Skin of body (tissue), 2 donors: ENCODE data around the gene LGSN. TPM values are rescaled to one million over a fixed set of nuclear protein-coding genes. Genes with fewer than 3 reads are reported as not detected.
"Not testable (repeated sequence)": the region's sequence is repeated elsewhere in the genome, so short reads cannot be mapped to it uniquely, and the experiment has no call there.

Experiments used
- DNase-seq: peaks from one replicate; lab custom pipeline; 2025; lab: John Stamatoyannopoulos, UW
- total RNA-seq: library from RNA; depleted of rRNA; stranded (reverse); fragments of >200 nt; gene quantifications from one replicate; pipeline ENCODE4 v1.2.3, GENCODE V29; 2014

The LGSN gene
- total RNA-seq, 1 donor from 2014 or later, result not detected

DNA sequence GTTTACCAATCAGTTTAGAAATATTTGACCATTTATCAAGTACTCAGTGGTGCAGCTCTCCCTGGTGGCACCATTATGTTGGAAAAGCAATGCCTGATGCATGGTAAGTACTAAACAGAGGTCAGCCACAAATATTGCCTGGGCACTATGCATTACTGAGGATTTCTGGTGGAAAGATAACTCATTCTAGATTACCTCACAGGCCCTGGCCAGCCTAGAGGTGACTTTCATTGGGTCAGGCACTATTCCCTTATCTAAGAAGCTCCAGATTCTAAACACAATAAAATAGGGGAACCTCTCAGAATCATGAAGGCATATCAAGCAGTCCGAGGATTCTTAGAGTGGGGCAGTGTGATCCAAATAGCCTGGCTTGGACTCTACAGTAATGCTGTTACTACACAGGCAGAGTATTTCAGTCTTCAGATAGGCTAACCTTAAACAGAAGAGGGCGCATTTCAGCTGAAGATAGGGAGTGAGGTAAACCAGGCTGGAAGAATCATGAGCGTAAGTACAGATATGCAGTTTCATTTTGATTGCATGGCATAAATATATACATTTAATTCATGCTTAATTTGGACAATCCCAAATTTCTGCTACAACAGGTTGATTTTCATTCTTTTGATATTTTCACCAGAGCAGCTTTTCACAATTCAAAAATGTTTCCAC, 12.1 kb downstream of the LGSN start:
- no peak for DNase-seq

DNA sequence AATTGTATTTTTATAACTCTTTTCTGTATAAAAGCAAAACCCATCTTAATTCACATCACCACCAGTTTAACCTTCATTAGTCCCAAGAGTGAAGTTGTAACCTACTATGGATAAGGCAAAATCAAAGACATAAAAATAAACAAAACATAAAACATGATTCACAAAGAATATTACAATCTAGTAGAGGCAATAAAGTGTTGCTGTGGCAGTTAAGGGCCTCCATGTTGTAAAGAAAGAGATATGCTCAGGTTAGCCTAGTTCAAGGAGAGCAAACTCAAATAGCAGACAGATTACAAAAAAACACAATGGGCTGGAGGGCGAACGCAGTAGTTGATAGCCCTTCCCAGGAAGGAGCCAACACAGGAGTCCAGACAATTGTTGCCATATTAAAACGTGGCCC, 13.4 kb downstream of the LGSN start:
- DNase-seq, result no peak

DNA sequence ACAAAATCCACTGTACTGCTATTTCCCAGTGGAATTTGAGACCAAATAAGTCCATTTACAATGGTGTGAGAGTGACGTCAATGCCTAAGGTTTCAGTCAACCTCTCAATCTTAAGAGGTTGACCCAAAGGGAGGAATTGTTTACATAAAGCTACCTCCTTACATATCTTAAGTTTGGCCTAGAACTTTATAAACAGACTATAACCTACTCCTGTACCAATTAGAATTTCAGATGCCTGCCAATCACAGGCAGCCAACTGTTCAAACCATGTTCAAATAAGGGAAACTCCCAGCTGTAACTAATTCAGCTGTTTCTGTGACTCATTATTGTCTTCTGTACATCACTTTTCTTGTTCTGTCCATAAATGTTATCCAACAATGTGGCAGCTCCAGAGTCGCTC, 14.5 kb downstream of the LGSN start:
- DNase-seq, result no peak

DNA sequence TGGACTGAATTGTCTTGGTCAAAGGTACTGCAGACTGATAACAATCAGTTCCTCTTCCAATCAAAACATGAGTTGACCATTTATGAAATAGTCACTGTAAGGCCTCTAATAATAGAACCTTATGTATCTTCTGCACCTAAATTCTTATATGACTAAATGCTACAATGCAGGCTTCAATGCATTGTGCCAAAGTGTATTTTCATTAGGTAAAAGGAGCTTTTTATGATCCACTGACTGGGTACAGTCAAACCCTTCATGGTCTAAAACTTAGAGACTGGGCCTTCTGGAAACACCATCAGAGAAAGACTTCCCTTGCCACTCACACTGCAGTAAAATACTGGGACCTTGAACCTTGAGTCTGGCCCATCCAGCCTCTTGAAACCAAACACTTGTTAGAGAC, 16.3 kb downstream of the LGSN start:
- no peak for DNase-seq

DNA sequence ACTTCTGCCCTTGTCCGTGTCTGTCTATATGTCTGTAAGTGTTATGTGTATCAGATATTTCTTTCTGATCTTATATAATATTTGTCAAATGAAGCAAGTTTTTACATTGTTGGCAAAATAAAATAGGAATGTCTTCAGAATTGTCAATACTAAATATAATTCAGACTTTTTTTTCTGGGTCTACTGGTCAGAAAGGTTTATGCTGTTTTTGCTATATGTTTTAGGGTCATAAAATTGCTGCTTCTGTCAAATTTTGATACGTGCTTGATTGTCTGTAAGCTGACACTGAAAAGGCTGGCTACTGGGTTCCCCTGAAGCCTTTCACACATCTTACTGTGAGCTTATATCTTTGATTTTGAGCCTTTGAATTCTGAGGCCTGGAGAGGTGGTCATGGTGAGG, 20.1 kb downstream of the LGSN start:
- no peak for DNase-seq

DNA sequence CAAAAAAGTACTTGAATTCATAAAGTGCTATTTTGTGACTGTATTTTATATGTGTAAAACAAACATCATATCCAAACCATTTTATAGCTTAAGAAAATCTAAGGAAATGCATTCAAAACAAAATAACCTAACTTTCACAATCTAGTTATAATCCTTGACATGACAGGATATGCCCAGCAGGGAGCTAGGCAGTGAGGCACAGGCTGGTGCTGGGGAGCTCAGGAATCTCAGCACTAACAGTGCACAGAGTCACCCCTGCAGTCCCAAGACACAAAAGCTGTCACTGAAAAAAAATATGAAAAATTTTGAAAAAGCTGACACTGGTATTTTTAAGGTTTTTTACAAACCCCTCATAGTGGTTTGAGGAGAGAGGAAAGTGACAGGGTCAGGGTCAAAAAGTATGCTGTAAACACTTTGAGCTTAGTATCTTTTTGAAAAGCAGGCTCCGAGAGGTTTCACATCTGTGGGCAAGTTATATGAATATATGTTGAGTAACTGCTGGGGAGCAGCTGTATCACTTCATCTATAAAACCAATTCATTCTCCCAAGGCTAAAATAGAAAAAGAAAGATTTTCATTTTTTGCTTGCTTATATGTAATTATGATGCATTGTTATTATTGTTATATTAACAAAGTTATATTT, 24.1 kb downstream of the LGSN start:
- no peak for DNase-seq

DNA sequence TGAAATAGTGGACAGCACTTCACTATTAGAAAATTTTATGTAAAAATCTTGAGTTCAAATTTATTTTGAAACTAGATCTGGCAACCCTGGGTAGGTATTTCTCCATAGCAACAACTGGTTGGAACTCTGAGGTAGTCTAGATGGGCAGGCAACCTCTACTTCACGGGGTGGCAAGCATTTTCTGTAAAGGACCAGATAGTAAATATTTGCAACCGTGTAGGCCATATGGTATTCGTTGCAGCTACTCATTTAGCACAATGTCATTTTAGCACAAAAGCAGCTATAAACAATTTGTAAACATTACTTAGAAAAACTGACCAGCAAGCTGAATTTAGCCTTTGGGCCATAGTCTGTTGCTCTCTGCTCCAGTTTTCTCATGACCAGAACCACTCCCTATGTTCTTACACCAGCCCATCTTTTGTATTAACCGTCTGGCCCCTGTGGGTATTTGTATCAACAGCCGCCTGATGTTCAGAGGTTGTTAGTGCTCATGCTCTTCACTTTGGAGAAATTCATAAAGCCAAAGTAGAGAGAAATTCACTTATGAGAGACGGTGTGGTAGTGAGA, 29.2 kb downstream of the LGSN start:
- no peak for DNase-seq

DNA sequence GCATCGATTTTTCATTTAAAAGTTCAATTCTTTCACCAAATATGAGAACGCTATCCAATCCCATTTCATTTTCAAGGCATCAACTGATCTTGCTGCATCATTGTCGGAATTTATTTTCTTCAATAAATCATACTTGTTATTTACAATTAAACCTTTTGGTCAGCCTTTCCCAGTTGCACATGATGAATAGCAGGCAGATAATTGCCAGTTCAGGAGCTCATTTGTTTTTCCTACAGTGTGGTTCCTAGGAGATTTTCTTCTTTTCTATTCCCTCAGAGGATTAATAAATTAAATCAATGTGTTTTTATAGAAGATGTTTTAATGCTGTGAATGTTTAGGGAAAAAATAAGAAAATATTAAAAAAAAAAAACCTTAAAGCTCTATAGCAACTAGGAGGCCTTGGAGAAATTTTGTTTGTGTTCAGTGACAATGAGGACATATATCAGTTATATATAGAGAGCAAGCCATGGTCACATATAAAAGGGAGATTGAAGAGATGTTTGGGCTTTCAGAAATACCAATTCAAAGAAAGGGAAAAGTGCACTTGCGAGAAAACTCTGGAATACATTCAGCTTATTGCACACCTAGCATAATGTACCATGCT, 30.4 kb downstream of the LGSN start:
- no peak for DNase-seq

DNA sequence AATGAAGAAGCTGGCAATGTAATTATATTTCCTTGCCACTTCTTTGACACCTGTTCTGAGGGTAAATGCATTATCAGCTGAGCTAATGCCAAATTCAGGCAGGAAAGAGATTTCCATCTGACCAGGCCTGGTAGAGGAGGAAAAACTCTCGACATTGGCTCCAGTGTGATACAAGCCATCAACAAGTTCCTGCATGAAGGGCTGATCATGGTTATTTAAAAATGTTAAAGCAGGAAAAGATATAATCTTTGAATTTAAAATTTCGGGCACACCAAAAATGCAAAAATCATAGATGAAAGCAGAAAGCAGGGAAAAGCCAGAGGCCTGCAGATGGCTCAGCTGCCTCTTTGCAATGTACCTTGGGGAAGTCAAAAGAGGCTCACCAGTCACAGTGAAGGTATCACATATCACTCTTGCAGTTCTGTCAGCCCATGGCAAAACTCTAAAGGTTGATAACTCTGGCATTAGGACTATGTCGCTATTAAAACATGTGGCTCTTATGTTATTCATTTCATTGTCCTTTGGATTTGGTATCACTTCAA, 39.1 kb downstream of the LGSN start:
- no peak for DNase-seq

DNA sequence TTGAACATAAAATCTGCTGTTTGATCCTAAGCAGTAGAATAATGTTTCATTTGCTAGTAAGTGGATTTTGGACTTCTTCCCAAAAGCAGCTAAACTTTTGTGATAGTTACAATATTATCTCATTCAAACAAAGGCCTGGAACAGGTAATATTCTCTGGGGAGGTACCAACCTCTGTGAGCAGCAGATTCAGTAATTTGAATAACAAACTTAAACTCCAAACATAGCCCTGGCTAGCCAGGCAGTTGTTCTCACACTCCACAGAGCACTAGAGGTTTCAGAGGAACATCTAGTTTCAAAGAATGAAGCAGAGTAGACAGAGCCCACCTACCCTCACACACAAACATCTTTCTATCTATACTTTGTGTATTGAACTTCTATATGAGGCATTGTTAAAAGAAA, 40.9 kb downstream of the LGSN start:
- no peak for DNase-seq

DNA sequence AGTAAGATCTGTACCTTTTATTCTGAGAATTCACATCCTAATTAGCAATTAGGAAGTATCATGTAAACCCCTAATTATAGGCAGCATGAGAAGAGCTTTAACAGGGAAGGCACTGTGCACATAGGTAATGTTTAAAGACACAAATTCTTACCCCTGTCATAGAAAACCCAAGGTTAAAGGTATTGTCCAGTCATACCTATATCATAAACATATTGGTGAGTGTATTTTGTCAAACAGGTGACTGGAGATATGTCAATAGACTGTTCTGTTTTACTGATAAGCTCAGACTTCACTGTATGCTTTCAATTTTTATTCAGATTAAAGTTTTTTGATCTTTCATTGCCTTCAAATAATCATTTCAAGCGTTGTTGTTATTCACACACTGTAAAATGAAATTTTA, 43.8 kb downstream of the LGSN start:
- DNase-seq, result no peak

DNA sequence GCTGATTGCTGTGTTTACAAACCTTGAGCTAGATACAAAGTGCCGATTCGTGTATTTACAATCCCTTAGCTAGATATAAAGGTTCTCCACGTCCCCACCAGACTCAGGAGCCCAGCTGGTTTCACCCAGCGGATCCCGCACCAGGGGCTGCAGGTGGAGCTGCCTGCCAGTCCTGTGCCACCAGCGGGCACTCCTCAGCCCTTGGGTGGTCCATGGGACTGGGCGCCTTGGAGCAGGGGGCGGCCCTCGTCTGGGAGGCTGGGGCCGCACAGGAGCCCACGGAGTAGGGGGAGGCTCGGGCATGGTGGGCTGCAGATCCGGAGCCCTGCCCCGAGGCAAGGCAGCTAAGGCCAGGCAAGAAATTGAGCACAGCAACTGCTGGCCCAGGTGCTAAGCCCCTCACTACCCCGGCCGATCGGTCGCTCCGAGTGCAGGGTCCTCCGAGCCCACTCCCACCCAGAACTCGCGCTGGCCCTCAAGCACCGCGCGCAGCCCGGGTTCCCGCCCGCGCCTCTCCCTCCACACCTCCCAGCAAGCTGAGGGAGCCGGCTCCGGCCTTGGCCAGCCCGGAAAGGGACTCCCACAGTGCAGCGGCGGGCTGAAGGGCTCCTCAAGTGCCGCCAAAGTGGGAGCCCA, 44.9 kb downstream of the LGSN start:
- DNase-seq, result not testable (repeated sequence)

DNA sequence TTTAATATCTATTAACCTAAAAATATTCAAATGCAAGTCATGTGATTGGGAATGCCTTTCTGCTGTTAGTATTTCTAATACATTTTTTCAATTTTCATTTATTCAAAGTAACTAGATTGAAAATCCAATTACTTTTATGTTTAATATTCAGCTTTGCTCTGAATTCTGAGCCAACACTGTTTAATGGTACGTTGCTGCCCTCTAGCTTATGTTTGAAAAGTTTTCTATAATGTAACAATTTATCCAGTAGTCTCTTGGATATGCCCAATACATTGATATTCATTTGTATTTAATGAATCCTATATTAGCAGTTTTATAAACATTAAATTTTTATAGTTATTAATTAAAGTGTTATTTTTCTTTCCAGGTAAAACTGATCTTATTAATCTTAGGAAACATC, 47.4 kb downstream of the LGSN start:
- DNase-seq, result no peak

DNA sequence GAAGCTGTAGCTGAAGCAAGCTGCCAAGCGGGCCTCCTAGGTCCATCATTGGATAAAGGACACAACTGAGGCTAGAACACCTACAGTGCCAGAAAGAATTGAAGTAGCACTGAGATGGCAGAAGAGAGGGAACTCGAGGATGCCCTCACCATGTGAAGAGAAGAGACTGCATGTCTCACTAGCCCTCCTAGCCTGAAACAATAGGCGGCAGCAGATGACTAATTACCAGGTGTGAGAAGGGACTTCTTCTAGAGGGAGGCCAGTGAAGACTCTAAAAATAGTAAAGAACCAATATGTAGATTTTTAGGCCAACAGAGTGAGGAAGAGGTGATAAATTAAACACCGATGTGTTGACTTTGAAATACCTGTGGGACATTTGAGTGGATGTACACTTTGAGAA, 50.3 kb downstream of the LGSN start:
- DNase-seq, result no peak

DNA sequence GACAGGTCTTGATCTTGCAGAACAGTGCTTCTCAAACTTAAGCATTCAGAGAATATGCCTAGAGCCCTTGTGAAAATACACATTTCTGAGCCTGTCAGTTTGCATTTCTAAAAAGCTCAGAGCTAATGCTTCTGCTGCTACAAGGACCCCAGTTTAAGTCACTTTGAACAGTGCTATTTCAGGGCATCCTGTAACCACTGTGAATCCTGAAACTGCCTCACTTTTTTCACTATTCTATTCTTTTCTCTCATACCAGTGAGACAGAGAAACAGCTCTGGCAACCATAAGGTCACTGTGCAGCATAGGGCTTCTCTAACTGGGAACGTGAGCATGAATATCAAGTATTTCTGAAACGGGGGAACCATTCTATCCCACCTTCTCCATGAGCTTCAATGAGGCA, 51.2 kb downstream of the LGSN start:
- no peak for DNase-seq

DNA sequence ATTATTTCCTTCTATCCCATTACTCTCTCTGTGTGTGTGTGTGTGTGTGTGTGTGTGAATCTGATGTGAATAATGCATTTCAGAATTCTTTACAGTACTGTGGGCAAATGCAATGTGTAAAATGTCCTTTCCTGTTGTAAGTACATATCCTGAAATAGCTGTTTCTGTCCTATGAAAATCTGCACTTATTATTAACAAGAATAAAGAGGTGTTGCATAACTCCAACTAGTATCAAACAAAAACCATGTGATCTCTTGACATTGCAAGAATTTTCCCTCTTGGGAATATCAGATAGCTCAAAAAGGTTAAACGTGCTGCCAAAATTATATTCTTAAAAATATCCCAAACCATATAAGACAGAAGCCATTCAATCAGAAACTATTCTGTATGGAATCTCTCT, 52.0 kb downstream of the LGSN start:
- DNase-seq, result no peak

DNA sequence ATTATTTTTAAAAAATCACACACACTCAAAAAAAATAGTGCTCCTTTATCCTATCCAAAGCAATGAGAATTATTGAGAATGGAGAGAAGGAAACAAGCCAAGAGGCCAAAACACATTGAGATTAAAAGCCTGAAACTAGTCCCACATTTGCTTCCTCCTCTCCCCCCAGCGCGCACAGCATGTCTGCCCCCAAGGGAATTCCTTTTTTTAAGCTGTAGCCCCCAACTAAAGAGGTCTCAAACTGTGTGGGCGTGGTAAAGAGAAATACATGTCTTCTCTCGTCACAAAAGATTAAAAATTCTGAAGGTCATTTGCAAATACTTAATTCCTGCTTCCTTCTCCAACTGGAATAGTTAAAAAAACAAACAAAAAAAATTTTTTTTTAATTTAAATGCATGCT, 52.7 kb downstream of the LGSN start:
- no peak for DNase-seq

DNA sequence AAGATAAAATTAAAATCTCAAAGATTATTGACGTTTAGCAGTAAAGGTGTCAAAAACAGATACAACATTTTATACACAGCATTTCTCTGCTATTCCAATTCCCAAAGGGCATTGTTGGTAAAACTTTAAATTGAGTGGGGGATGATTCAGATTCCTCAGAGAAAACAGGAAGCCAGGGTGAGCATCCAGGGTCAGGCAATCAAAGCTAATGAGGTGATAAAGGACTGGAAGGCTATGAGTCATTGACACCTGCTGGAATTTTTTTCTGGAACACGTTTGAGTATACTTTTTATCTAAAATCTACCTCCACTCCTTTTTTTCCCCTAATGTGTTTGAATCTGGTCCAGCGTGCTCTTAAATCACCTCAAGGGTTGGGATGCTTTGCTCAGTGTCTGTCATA, 56.3 kb downstream of the LGSN start:
- no peak for DNase-seq

DNA sequence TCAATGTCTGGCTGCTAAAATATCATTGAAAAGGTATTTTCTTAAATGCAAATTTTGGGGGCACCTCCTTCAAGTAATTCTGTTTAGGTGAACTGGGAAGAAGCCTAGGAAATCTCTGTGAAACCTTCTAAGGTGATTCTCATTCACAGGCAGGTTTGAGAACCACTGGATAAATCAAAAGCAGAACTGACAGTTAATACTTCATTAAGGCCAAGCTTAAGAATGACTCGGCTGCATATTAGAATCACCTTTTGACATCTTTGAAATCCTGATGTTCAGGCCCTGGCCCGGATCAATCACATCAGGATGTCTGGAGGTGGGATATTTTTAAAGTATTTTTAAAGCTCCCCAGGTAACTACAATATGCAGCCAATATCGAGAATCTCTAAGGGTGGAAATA, 58.0 kb downstream of the LGSN start:
- DNase-seq, result no peak

DNA sequence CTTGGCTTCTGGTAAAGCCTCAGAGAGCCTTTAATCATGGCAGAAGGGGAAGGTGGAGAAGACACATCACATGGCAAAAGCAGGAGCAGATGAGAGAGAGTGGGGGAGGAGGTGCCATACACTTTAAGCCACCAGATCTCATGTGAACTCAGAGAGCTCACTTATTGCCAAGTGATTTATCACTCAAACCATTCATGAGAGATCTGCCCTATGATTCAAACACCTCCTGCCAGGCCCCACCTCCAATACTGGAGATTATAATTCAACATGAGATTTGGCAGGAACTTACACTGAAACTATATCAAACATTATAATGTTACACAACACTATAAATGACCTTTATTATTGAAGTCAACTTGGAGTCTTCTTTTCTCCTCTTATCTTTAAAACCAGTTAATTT, 60.6 kb downstream of the LGSN start:
- DNase-seq, result no peak

DNA sequence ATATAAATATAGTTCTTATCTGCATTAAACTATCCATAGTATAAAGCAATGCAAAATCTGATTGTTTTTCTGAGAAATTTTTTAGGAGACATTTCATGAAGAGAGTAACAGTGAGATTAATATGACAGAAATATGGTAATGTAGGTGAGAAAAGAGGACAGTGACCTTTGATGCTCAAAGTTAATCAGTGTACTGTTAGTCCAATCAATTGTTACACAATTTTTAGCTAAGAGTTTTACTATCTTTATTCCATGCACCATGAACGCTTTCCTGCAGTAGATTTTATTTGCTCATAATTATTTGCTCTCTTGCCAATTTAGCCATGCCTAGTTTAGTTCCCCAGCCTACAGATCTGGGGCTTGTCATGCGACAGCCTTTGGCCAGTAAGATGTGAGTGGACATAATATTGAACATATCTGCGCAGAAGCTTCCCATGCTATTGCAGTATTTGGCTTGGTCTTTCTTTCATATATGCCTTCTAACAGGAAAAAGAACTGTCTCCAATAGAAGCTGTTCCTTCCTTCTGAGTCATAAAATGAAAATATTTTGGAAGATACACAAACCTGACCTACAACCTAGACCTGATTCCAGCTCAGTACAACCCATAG, 69.8 kb downstream of the LGSN start:
- DNase-seq, result no peak

DNA sequence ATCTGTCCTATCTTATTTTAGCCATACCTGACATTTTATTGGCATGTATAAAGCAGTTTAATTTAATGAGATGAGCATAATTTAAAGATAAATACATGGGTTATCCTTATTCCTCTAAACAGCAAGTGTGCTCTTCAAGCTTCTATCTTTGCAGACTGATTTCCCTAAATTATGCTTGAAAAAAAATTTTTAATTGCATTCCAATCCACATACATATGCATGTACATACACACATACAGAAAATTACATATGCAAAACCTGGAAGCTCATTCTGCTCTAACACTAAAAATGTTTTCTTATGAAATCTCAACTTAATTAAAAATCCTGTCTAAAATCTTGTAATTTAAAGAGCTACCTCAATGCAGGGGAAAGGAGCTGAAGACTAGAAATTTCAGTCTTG, 73.2 kb downstream of the LGSN start:
- no peak for DNase-seq
